ENCODE data around the gene STOX2.

STOX2 gene

DNA sequence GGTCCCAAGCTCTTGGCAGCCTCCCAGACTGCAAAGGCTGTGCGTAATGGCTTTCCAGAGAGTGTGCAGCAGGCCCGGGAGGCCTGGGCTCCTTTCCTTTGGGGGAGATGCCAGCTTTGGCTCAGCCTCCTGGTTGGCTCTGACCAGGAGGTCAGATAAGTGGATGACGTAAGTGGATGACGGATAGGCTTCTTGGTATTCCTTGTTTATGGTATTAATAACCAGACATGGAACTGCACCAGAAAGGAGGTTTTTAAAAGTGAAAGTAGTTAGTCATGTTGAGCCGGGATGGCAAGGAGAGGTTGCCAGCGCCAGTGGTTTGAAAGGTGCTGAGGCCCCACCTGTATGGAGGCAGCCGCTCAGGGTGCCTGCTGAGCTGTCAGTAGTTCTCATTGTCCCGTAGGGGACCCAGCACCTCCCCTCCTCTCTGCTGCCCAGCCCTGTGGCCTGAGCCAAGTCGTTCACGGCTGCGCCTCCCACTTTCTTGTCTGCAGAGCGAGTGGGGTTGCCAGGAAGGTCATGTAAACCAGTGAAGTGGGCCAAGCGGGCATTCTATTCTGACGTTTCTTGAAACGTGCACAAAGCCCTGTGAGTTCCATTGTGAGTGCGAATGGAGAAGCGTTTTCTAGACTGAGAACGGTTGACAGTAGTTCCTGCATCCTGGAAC lies 28.7 kb upstream of the STOX2 start:
- no peaks in the 10 kb centered on the region for H3K4me1 Mint-ChIP-seq (ENCODE audit: low read depth)
- H3K27ac Mint-ChIP-seq: no peak overlapping the region
- H3K9me3 Mint-ChIP-seq: no peaks in the 10 kb centered on the region
- no peak for DNase-seq
- no peaks in the 10 kb centered on the region for H3K36me3 Mint-ChIP-seq (ENCODE audit: low read depth)
- H3K4me3 Mint-ChIP-seq: no peak overlapping the region
- peaks cover 4% of the 10 kb centered on the region for H3K27me3 Mint-ChIP-seq

DNA sequence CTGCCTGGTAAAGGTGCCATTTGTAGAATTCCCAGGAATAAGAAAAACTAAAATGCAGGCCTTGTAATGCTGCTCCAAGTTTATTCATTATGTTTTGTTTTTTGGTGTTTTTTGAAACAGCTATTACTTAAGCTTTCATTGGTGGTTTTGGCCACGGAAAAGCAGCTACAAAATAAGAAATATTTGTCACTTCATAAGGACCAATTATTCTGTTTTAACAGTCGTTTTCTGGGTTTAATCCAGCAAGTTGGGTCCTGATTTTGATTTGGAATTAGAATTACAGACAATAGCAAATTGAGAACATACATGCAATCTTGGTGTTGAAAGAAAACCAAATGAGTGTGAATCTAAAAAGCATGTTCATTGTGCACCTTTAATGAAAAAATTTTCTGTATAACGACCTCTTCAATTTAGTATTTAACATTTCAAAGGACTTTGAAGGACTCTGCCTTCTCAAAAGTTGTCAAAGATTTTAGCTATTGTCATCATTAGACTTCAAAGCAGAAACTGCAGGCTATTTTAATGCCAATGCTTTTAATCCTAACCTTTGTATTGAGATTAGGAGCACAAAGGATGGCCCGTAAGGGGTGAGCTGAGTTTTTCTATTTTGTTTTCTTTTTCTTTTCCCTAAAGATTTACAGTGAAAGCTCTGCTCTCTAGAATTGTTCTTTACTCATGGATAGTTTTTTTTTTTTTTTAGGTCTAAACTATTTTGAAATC lies 26.7 kb upstream of the STOX2 start:
- no peak for DNase-seq
- Mint-ChIP-seq H3K4me3 (no peak overlapping the region), H3K9me3 (no peaks in the 10 kb centered on the region), H3K4me1 (ENCODE audit: low read depth) (no peaks in the 10 kb centered on the region), H3K36me3 (ENCODE audit: low read depth) (no peaks in the 10 kb centered on the region), H3K27me3 (peaks cover 9% of the 10 kb centered on the region), H3K27ac (no peak overlapping the region)

- no peak overlapping the region for H3K27ac Mint-ChIP-seq
- no peaks in the 10 kb centered on the region for H3K9me3 Mint-ChIP-seq
- H3K36me3 Mint-ChIP-seq (ENCODE audit: low read depth): no peaks in the 10 kb centered on the region
- H3K4me1 Mint-ChIP-seq (ENCODE audit: low read depth): no peaks in the 10 kb centered on the region
- no peak for DNase-seq
- peaks cover 18% of the 10 kb centered on the region for H3K27me3 Mint-ChIP-seq
- H3K4me3 Mint-ChIP-seq: no peak overlapping the region
Measured at GRCh38 chr4:183885205-183885720, 19.8 kb upstream of the STOX2 start.

GRCh38 chr4:183887351-183887750 lies 17.8 kb upstream of the STOX2 start:
- Mint-ChIP-seq H3K27me3 (peaks cover 16% of the 10 kb centered on the region), H3K27ac (no peak overlapping the region), H3K9me3 (no peaks in the 10 kb centered on the region), H3K4me3 (no peak overlapping the region), H3K4me1 (ENCODE audit: low read depth) (no peaks in the 10 kb centered on the region), H3K36me3 (ENCODE audit: low read depth) (no peaks in the 10 kb centered on the region)
- no peak for DNase-seq

DNA sequence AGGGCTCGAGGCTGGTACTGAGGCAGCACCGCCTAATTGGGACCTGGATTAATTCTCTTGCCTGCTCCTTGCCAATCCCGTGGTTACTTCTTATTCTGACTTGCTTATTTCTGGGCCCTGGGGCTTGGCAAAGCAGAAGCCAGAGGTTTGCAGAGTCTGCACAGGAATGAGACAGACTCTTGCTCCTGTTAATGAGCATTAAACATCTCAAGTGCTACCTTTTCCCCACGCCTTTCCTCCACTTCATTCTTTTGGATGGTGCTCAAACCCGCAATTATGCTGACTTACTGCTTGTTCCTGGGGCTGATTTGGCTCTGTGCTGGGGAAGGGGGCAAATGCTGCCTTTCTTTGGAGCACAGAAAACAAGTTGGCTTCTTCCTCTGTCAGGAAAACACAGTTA lies 16.5 kb upstream of the STOX2 start:
- Mint-ChIP-seq H3K27me3 (peaks cover 16% of the 10 kb centered on the region), H3K4me1 (ENCODE audit: low read depth) (no peaks in the 10 kb centered on the region), H3K4me3 (no peak overlapping the region), H3K27ac (no peak overlapping the region), H3K36me3 (ENCODE audit: low read depth) (no peaks in the 10 kb centered on the region), H3K9me3 (no peaks in the 10 kb centered on the region)
- no peak for DNase-seq

DNA sequence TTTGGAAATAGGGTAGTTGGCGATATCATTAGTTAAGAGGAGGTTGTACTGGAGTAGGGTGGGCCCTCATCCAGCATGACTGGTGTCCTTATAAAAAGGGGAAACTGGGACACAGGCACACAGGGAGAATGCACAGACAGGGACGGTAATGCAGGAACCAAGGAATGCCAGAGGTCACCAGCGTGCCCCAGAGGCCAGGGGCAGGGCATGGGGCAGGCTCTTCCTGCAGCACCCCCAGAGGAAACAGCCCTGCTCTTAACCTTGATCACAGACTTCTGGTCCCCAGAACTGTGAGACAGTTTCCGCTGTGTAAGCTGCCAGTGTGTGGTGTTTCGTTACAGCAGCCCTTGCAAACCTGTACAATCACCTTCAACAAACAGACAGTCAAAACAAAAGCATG lies 15.9 kb upstream of the STOX2 start:
- Mint-ChIP-seq H3K27ac (no peak overlapping the region), H3K36me3 (ENCODE audit: low read depth) (no peaks in the 10 kb centered on the region), H3K4me3 (no peak overlapping the region), H3K27me3 (peaks cover 13% of the 10 kb centered on the region), H3K9me3 (no peaks in the 10 kb centered on the region), H3K4me1 (ENCODE audit: low read depth) (no peaks in the 10 kb centered on the region)
- DNase-seq: no peak

DNA sequence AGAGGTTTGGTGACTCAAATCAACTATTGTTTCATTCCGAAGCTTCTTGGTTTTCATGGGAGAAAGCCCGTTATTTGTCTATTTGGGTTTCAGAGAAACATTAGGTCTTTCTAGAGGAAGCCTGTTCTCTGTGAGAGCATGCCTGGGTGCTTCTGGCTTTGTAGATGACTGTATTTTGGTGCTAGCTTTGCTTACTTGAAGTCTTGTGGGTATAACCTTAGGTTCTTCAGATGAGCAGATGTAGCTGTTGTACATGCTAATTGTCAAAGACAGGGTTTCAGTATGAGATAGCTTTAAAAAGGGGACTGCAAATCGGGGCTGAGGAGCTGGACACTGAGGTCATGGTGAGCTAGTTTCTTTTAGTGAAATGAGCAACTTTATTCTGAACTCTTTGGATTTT lies 7.9 kb upstream of the STOX2 start:
- Mint-ChIP-seq H3K27me3 (peaks cover 17% of the 10 kb centered on the region), H3K4me3 (no peak overlapping the region), H3K9me3 (peaks cover 2% of the 10 kb centered on the region), H3K36me3 (ENCODE audit: low read depth) (no peaks in the 10 kb centered on the region), H3K4me1 (ENCODE audit: low read depth) (no peaks in the 10 kb centered on the region), H3K27ac (no peak overlapping the region)
- no peak for DNase-seq

DNA sequence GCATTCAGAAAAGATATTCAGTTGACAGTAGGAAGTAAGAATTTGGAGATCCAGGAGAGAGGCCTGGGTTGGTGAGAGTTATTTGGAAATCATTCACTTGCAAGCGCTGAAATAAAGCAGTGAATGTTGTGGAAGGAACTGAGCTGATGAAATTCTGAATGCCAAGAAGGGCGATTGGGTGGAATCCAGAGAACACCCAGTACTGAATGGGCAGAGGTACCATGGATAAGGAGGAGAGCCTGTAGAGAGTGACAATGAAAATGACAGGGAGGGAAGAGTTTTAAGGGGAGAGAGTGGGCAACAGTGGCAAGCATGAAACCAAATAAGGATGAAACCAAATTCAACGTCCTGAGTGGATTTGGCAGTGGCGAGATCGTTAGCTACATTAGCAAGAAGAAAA lies 6.7 kb upstream of the STOX2 start:
- H3K27me3 Mint-ChIP-seq: peaks cover 28% of the 10 kb centered on the region
- H3K36me3 Mint-ChIP-seq (ENCODE audit: low read depth): no peaks in the 10 kb centered on the region

GRCh38 chr4:183903021-183903760 lies 1.9 kb upstream of the STOX2 start:
- no peak for DNase-seq
- Mint-ChIP-seq H3K27ac (no peak overlapping the region), H3K4me3 (no peak overlapping the region), H3K9me3 (peaks cover 2% of the 10 kb centered on the region), H3K36me3 (ENCODE audit: low read depth) (no peaks in the 10 kb centered on the region), H3K27me3 (peaks cover 59% of the 10 kb centered on the region), H3K4me1 (ENCODE audit: low read depth) (peaks cover 6% of the 10 kb centered on the region)

More for the DNA sequence above, 6.7 kb upstream of the STOX2 start:
- H3K4me1 Mint-ChIP-seq (ENCODE audit: low read depth): no peaks in the 10 kb centered on the region
- H3K27ac Mint-ChIP-seq: no peak overlapping the region
- no peak for DNase-seq
- no peak overlapping the region for H3K4me3 Mint-ChIP-seq
- H3K9me3 Mint-ChIP-seq: peaks cover 2% of the 10 kb centered on the region

GRCh38 chr4:183905593-183906488 lies 734 bp downstream of the STOX2 start:
- Mint-ChIP-seq H3K4me1 (ENCODE audit: low read depth) (peaks cover 6% of the 10 kb centered on the region), H3K4me3 (peak overlapping the region; percentile 49), H3K9me3 (no peaks in the 10 kb centered on the region), H3K36me3 (ENCODE audit: low read depth) (no peaks in the 10 kb centered on the region), H3K27ac (no peak overlapping the region), H3K27me3 (peaks cover 82% of the 10 kb centered on the region)
- DNase-seq: peak; percentile 30

DNA sequence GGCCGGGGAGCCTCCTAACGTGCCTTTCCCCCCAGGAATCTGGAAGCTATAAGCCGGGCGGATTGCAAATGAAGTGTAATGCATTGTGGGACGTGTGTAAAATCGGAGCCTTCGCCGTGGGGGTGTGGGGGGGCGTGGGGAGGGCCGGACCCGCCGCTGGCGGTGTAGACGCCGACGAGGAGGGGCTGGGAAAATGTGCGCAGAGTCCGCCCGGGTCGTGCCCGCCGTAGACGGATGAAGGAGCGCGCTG lies 1.3 kb downstream of the STOX2 start:
- no peak for DNase-seq
- H3K36me3 Mint-ChIP-seq (ENCODE audit: low read depth): no peaks in the 10 kb centered on the region
- peaks cover 6% of the 10 kb centered on the region for H3K4me1 Mint-ChIP-seq (ENCODE audit: low read depth)
- peaks cover 80% of the 10 kb centered on the region for H3K27me3 Mint-ChIP-seq
- H3K27ac Mint-ChIP-seq: no peak overlapping the region
- no peaks in the 10 kb centered on the region for H3K9me3 Mint-ChIP-seq
- H3K4me3 Mint-ChIP-seq: peak overlapping the region; percentile 20

GRCh38 chr4:183906739-183907651 lies 1.9 kb downstream of the STOX2 start:
- H3K9me3 Mint-ChIP-seq: no peaks in the 10 kb centered on the region
- peak; percentile 30 for DNase-seq
- peaks cover 6% of the 10 kb centered on the region for H3K4me1 Mint-ChIP-seq (ENCODE audit: low read depth)
- H3K27ac Mint-ChIP-seq: no peak overlapping the region
- peaks cover 74% of the 10 kb centered on the region for H3K27me3 Mint-ChIP-seq
- H3K4me3 Mint-ChIP-seq: peak overlapping the region; percentile 20
- no peaks in the 10 kb centered on the region for H3K36me3 Mint-ChIP-seq (ENCODE audit: low read depth)

DNA sequence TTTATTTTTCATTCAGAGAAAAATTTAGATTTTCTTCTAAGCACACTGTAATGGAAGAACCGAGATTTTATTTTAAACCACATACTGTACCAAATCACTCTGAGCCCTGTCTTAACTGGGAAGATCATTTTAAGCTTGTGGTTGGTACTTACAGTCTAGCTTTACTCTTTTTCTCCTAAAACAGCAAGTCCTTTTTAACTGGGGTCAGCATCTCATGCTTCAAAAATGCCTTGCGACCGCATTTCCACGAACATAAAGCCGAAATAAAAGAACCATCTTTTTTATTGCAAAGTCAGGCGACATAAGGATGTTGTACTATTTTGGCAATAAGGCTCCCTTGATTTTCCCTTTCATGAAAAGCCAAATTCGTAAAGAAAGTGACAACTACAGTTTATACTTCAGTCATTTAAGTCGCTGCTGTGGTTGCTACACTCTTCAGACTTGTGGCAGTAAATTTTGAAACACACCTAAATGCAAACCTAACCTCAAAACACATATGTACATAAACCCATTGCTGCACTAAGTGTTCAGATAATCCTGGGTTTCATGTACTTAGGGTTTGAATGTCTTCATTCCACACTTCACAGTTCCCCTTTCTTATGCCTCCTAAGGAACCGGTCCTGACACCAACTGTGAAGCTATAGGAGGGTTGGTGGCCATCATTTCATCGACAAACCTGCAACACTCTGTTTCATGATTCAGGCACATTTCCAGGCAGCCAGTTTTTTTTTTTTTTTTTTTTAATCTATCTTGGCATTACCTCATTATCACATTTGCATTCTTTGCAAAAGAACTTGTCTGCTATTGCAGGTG lies 3.0 kb downstream of the STOX2 start:
- Mint-ChIP-seq H3K4me3 (no peak overlapping the region), H3K9me3 (no peaks in the 10 kb centered on the region), H3K27me3 (peaks cover 66% of the 10 kb centered on the region), H3K36me3 (ENCODE audit: low read depth) (no peaks in the 10 kb centered on the region), H3K27ac (no peak overlapping the region), H3K4me1 (ENCODE audit: low read depth) (peaks cover 6% of the 10 kb centered on the region)
- DNase-seq: no peak

Data from activated T-cell treated with anti-CD3 and anti-CD28 coated beads, Interleukin-2, amount 50 U/mL, for 24 hours (primary cell).